Prostate gland (tissue), 2 donors: ENCODE results near the gene MYLK4. TPM values are rescaled to one million over a fixed set of nuclear protein-coding genes. Genes with fewer than 3 reads are reported as not detected.

Source experiments
- DNase-seq: peaks from one replicate; pipeline ENCODE4 v3.0.0-alpha.2; 2019; ENCODE audit warnings: low spot score
- H3K27ac ChIP-seq, 2 donors: fragments of 200-600 bp; sonication (generic); 2 replicates each; pipeline ENCODE4 v1.5.1; 2017 to 2019
- H3K27me3 ChIP-seq: fragments of 200-600 bp; sonication (generic); replicated peaks from 2 replicates; pipeline ENCODE4 v1.5.1; 2019; ENCODE audit not compliant: insufficient read depth
- H3K36me3 ChIP-seq, 2 donors: fragments of 200-600 bp; sonication (generic); 1 replicate in 1 of 2; 2 replicates in 1 of 2; pipeline versions ENCODE4 v1.5.1 to v1.8.1; 2017 to 2019
- H3K4me1 ChIP-seq: fragments of 200-600 bp; sonication (generic); replicated peaks from 2 replicates; pipeline ENCODE4 v1.5.1; 2019
- H3K4me3 ChIP-seq, 2 donors: fragments of 200-600 bp; sonication (generic); 2 replicates each; pipeline ENCODE4 v1.5.1; 2017 to 2019
- H3K9me3 ChIP-seq: fragments of 200-600 bp; sonication (generic); 2 replicates; pipeline ENCODE4 v1.5.1; 2017
- POLR2A ChIP-seq: fragments of 450-650 bp; IDR thresholded peaks from one replicate; pipeline ENCODE4 v1.6.1; 2016; ENCODE audit warnings: antibody characterized with exemption, mild to moderate bottlenecking
- POLR2AphosphoS5 ChIP-seq: sonication (generic); formaldehyde crosslinking; IDR thresholded peaks from one replicate; pipeline ENCODE4 v1.6.1; 2017; ENCODE audit warnings: antibody characterized with exemption
- WGBS: methylation state at CpG from one replicate; pipeline ENCODE4 v1.1.5; 2018; 5-methylcytosine and 5-hydroxymethylcytosine counted together
- intact Hi-C: fragments of 100-400 bp; cut with DNase I; formaldehyde crosslinking; loops from one replicate; pipeline ENCODE4 v1.14.2; 2022
- total RNA-seq, 2 donors: library from RNA; depleted of rRNA; stranded (reverse); fragments of >200 nt; gene quantifications; one replicate each; pipeline ENCODE4 v1.1.0, GENCODE V29; 2016
- TF ChIP-seq, protein P1 (sequence below), 4 experiments: fragments of 200-600 bp in 2 of 4; fragments of 450-650 bp in 2 of 4; sonication (generic) in 2 of 4; IDR thresholded peaks; 1 replicate in 3 of 4; 2 replicates in 1 of 4; pipeline ENCODE4 v1.5.1; 2016 to 2019; ENCODE audit warnings: antibody characterized with exemption in 4 of 4, mild to moderate bottlenecking in 2 of 4, moderate library complexity in 2 of 4

Gene MYLK4
- total RNA-seq, 2 donors from 2014 or later, result 0.46 to 0.97 TPM

- no peak overlapping the region for H3K4me3 ChIP-seq
- H3K4me1 ChIP-seq, result no peaks in the 10 kb centered on the region
- no peaks in the 10 kb centered on the region for H3K9me3 ChIP-seq
- H3K27ac ChIP-seq, result no peak overlapping the region
- no peak for TF ChIP-seq POLR2A
- TF ChIP-seq POLR2AphosphoS5, result no peak
- TF ChIP-seq, protein P1, sequence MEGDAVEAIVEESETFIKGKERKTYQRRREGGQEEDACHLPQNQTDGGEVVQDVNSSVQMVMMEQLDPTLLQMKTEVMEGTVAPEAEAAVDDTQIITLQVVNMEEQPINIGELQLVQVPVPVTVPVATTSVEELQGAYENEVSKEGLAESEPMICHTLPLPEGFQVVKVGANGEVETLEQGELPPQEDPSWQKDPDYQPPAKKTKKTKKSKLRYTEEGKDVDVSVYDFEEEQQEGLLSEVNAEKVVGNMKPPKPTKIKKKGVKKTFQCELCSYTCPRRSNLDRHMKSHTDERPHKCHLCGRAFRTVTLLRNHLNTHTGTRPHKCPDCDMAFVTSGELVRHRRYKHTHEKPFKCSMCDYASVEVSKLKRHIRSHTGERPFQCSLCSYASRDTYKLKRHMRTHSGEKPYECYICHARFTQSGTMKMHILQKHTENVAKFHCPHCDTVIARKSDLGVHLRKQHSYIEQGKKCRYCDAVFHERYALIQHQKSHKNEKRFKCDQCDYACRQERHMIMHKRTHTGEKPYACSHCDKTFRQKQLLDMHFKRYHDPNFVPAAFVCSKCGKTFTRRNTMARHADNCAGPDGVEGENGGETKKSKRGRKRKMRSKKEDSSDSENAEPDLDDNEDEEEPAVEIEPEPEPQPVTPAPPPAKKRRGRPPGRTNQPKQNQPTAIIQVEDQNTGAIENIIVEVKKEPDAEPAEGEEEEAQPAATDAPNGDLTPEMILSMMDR (IDR thresholded peaks at IDR 0.05), result no peak
- DNase-seq, result no peak
- no peaks in the 10 kb centered on the region for H3K36me3 ChIP-seq
- H3K27me3 ChIP-seq, result no peaks in the 10 kb centered on the region
- WGBS, result 91% methylated on average over 4 of the region's 4 CpGs
- intact Hi-C loops, result no loop called here
Observed at GRCh38 chr6:2659882-2660281, 90.8 kb downstream of the MYLK4 start.

DNA sequence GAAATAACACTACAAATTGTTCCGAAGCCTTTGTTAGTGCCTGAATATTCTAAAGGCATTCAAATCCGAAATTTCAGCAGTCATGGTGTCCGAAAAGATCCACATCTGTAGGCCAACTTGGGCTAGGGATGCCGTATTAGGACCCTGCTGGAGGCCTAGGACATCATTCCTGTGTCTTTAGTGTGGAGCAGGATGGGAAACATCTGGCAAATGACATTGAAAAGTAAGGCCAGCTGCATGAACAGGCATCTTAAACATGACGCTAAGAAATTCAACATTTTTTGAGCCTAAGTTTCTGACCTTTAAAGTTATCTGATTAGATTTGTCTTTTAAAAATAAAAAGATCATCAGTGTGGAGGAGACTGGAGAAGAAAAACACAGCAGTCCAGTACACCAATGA, 91.3 kb downstream of the MYLK4 start:
- no peak overlapping the region for H3K27ac ChIP-seq
- 92% methylated on average over 5 of the region's 5 CpGs for WGBS

DNA sequence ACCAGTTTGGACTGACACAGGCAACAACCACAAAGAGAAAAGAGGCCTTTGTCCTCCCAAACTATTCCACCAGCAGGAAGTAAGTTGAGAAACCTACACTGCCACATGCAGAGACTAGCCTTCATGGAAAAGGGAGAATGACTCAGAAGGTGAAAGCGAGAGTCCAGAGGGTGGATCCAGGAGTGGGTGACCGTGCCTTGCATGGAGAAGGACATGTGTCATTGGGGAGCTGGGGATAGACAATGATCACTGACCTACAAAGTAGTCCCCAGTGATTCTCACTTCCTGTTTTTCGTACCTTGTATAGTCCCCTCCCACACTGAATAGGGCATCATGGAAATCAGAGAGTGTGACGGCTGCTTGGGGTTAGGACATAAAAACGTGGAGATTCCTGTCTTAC, 91.9 kb downstream of the MYLK4 start:
- WGBS, result 86% methylated on average over 5 of the region's 5 CpGs
- DNase-seq, result no peak
- Histone ChIP-seq H3K9me3 (no peaks in the 10 kb centered on the region), H3K36me3 (no peaks in the 10 kb centered on the region), H3K27me3 (no peaks in the 10 kb centered on the region), H3K4me3 (no peak overlapping the region), H3K27ac (no peak overlapping the region), H3K4me1 (no peaks in the 10 kb centered on the region)
- TF ChIP-seq POLR2A (no peak), POLR2AphosphoS5 (no peak)
- TF ChIP-seq, protein P1 (IDR thresholded peaks at IDR 0.05), result no peak
- intact Hi-C loops, result no loop called here

More for the DNA sequence above, 91.3 kb downstream of the MYLK4 start:
- Histone ChIP-seq H3K27me3 (no peaks in the 10 kb centered on the region), H3K4me1 (no peaks in the 10 kb centered on the region), H3K36me3 (no peaks in the 10 kb centered on the region), H3K4me3 (no peak overlapping the region), H3K9me3 (no peaks in the 10 kb centered on the region)
- TF ChIP-seq POLR2A (no peak), POLR2AphosphoS5 (no peak)
- TF ChIP-seq, protein P1 (IDR thresholded peaks at IDR 0.05), result no peak
- intact Hi-C loops, result no loop called here
- DNase-seq, result no peak

- Histone ChIP-seq H3K9me3 (no peaks in the 10 kb centered on the region), H3K27me3 (no peaks in the 10 kb centered on the region), H3K27ac (no peak overlapping the region), H3K4me1 (no peaks in the 10 kb centered on the region), H3K36me3 (no peaks in the 10 kb centered on the region), H3K4me3 (no peak overlapping the region)
- intact Hi-C loops, result no loop called here
- TF ChIP-seq, protein P1 (IDR thresholded peaks at IDR 0.05), result no peak
- TF ChIP-seq POLR2AphosphoS5 (no peak), POLR2A (no peak)
- no peak for DNase-seq
- 25% methylated on average over 5 of the region's 5 CpGs for WGBS
Observed at GRCh38 chr6:2656460-2657079, 94.2 kb downstream of the MYLK4 start.

- intact Hi-C loops, result no loop called here
- no peak for DNase-seq
- WGBS, result 77% methylated on average over 3 of the region's 3 CpGs
- H3K4me1 ChIP-seq, result no peaks in the 10 kb centered on the region
- no peak overlapping the region for H3K27ac ChIP-seq
- no peaks in the 10 kb centered on the region for H3K27me3 ChIP-seq
- H3K36me3 ChIP-seq, result no peaks in the 10 kb centered on the region
- no peaks in the 10 kb centered on the region for H3K9me3 ChIP-seq
- TF ChIP-seq, protein P1 (IDR thresholded peaks at IDR 0.05), result no peak
- TF ChIP-seq POLR2AphosphoS5, result no peak
- no peak for TF ChIP-seq POLR2A
- H3K4me3 ChIP-seq, result no peak overlapping the region
Observed at GRCh38 chr6:2655844-2656433, 94.8 kb downstream of the MYLK4 start.
